GM19025 (cell line): ENCODE data around the gene FOLR2.
A peak's percentile ranks its signal among the peaks of the same experiment; 100 is the strongest.
"Not testable (repeated sequence)": the region's sequence is repeated elsewhere in the genome, so short reads cannot be mapped to it uniquely, and the experiment has no call there.

Source experiments
- ATAC-seq: cut with Tn5 transposase; IDR thresholded peaks from one replicate; pipeline ENCODE4 v1.9.1; 2021; ENCODE audit warnings: mild to moderate bottlenecking, low read depth, moderate library complexity; ENCODE audit not compliant: unreplicated experiment

The FOLR2 gene

DNA sequence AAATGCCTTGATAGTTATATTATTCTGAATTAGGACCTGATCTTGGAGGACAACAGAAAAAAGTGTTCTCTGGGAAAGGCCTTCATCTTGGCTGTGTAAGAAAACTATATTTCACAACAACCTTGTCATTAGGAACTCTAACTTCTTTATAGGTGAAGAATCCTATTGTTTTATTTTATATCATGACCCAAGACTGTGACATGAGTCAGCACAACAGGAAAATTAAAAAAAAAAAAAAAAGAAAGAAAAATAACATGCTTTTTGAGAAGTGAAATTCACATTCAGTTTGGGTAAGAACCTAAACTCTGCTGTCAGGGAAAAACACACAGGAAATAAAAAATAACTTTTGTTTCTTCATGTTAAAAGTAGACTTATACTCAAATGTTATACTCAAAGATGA is 11.7 kb upstream of the FOLR2 start:
- no peak for ATAC-seq

DNA sequence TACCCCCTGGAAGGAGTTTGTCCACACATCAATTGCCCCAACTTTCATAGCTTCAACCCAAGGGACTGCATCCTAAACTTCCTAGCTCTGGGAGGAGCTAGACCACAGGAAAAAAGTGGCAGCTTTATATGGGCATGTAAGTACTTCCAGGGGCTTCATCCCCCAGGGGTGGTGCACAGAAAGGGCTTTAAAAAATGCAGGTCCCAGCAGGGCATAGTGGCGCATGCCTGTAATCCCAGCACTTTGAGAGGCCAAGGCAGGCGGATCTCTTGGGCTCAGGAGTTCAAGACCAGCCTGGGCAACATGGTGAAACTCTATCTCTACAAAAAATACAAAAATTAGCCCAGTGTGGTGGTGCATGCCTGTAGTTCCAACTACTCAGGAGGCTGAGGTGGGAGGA is 9.8 kb upstream of the FOLR2 start:
- not testable (repeated sequence) for ATAC-seq

DNA sequence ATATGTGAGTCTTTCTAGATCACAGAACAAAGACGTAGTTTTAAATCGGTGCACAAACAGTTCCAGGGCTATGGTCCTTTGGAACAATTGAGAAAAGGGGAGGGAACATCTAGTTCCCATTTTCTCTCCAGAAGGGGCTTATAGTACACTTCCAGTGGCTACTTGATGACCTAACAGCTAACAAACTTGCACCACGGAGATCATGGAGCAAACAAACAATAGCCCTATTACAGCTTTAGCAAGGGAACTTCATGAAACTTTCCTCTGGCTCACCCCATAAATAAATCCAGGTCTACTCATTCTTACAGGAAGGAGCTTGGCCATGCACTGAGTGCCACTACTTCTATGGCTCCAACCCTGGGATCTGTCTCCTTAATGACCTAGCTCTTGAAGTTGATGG is 8.3 kb upstream of the FOLR2 start:
- ATAC-seq, result no peak

DNA sequence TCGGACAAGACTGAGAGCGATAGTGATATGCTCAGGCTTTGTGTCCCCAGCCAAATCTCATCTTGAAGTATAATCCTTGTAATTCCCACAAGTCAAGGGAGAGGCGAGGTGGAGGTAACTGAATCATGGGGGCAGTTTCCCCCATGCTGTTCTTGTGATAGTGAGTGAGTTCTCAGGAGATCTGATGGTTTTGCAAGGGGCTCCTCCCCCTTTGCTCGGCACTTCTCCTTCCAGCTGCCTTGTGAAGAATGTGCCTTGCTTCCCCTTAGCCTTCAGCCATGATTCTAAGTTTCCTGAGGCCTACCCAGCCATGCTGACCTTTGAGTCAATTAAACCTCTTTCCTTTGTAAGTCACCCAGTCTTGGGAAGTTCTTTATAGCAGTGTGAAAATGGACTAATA is 7.5 kb upstream of the FOLR2 start:
- ATAC-seq, result no peak

DNA sequence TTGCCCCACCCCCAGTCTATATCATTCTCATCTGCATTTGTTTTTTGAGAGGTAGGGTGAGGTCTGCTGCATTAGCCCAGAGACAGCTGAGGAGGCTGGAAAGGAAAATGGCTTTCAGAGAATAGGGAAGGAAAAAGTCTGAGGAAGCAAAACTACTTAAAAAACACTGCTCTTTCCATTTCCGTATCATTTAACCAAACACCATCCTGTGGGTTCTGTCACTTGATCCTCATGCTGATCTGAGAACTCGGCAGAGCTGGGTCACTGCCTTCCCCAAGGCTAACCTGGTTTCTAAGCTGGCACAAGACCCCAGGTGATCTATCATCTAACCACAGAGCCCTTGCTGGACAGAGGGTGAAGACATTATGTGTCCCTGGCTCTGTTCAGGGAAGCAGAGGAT is 1.2 kb downstream of the FOLR2 start:
- no peak for ATAC-seq

DNA sequence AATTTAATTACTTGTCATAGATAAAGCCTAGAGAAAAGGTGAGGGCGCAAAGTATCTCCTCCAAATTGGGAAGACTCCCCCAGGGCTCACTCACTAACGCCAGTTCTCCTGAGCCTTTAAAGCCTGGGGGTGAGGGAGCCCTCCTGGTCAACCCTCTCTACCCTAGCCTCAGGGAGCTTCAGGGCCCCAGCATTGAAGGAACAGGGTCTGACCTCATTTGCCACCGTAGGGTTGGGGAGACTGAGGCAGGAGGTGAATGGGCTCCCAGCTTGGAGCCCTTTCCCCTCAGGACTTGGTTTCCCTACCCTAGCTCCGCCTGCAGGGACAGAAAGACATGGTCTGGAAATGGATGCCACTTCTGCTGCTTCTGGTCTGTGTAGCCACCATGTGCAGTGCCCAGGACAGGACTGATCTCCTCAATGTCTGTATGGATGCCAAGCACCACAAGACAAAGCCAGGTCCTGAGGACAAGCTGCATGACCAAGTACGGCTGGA is 1.7 kb downstream of the FOLR2 start:
- no peak for ATAC-seq

DNA sequence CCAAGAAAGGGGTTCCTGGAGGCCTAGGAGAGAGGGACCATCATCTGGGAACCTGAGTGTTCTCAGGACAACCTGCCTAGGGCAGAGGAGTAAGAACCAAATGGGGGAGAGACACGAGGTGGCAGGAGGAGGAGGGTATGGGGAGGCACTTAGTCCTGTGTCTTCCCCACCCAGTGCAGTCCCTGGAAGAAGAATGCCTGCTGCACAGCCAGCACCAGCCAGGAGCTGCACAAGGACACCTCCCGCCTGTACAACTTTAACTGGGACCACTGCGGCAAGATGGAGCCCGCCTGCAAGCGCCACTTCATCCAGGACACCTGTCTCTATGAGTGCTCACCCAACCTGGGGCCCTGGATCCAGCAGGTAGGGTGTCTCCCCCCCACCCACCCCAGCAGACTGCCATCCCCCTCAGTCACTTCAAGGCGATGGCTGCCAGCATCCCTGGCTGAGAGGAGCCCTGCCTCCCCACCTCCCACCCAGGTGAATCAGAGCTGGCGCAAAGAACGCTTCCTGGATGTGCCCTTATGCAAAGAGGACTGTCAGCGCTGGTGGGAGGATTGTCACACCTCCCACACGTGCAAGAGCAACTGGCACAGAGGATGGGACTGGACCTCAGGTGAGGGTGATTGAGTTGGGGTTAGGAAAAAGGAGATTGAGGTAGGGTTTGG is 4.2 kb downstream of the FOLR2 start:
- ATAC-seq, result no peak

DNA sequence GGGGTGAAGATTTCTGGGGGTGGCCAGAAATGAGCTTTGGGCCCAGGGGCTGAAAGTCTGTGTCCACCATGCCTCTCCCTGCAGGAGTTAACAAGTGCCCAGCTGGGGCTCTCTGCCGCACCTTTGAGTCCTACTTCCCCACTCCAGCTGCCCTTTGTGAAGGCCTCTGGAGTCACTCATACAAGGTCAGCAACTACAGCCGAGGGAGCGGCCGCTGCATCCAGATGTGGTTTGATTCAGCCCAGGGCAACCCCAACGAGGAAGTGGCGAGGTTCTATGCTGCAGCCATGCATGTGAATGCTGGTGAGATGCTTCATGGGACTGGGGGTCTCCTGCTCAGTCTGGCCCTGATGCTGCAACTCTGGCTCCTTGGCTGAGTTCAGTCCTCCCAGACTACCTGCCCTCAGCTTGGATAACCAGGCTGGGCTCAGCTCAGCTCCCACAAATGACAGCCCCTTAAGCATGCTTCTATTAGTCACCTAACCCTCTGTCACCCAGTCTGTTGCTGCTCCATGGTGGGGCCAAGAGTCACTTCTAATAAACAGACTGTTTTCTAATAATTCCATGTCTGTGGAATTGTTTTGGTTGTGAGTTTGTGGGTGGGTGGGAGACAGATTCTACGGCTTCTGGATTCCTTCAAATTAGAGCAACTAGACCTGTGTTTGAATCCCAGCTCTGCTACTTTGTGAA is 4.9 kb downstream of the FOLR2 start:
- ATAC-seq, result no peak

DNA sequence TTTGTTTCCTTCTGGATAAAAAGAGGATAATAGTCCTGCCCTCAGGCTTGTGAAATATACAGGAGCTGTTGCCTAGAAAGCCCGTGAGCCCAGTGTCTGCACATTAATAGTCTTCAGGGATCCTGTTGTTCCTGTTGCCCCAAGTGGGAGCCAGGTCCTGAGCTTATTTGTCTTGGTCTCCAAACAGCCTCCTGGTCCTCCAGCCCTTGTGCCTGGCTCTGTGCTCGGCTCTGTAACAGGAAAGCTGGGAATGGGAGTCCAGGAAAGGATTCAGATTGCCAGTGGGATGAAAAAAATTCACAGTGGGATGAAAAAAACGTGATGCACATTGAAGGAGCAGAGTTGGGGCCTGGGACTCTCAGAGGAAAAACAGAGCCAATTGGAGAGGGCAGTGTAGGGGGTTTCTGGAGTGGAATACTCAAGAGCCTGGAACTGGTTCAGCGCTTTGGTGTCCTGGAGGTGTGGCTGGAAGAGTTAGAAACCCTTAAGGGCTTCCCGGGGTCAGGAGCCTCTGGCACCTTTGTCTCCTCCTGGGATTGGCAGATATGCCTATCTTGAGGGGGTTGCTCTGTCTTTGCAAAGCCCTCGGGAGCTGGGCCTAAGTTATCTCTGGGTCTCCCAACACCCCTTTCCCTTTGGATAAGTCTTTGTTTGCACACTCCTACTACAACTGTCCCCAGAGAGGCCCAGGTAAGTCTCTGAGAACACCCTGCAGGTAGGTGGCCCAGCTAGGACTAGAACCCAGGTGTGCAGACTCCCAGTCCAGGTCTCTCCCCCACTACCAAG is 5.7 kb downstream of the FOLR2 start:
- ATAC-seq, result no peak

DNA sequence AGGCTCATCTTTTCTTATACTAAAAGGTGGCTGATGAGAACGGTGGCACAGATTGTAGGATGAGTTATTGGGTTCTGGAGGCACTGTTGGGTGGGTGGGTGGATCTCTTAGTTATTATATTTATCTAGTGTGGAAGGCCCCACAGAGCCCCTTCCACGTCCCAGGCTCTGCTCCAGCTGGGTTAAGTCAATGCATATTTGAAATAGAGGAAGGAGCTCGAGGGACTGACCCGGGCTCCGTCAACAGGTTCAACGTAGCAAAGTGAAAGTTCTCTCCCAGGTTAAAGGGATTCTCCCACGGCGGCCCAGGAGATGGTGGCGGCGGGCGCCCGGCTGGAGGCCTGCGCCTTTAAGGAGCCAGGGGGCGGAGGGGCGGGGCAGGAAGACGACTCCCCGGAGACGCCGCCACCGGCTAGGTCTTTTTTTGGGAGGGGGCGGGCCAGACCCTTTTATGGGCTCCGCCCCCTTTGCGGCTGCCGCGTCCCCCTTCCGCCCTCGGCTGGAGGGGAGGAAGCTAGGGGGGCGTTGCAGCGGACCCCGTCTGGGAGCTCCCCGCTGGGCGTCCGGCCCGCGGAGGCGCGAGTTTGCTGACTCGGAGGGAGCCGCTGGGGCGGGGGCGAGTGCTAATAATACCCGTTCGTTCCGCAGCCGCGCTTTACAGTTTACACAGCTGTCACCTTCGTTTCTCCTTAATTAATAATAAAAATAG is 6.5 kb downstream of the FOLR2 start:
- ATAC-seq, result peak; percentile 62

DNA sequence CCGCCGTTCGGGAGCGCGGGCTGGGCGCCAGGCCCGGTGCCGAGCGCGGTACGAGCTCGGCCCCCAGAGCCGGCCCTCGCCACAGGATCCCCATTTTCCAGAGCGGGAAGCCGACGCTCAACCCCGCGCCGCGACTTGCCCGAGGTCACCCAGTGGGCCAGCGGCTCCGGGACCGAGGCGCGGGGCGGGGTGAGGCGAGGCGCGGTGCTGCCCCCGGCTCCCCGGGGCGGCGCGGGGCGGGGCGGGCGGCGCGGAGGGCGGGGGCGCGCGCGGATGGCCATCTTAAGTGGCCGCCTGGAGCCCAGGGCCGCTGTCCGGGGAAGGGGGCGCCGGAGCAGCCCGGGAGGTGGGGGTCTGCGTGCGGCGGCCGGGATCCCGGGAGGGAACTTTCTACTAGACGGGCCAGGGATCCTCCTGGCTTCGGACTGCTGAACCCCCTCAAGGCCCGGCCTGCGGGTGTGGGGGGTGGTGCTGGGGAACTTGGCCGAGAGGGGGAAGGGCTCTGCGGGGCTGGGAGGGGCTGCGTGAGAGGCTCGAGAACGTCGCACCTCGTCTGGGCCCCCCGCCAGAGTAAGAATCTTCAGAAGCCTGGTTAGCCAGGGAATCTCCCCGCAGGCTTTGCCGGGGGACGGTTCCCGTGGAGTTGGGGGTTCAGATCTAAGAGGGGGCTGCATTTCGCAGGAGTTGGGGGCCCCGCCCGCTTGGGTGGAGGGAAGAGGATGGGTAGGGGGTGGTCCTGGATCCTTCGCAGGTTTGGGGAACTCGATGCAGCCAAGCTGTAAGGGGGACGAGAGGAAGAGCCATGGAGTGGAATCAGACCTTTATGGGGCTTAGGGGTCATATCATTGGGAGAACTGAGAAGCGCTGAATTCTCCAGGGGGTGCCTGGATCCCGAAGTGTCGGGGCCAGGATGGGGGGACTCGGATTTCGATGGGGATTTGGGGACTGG is 7.3 kb downstream of the FOLR2 start:
- ATAC-seq, result peak; percentile 46

DNA sequence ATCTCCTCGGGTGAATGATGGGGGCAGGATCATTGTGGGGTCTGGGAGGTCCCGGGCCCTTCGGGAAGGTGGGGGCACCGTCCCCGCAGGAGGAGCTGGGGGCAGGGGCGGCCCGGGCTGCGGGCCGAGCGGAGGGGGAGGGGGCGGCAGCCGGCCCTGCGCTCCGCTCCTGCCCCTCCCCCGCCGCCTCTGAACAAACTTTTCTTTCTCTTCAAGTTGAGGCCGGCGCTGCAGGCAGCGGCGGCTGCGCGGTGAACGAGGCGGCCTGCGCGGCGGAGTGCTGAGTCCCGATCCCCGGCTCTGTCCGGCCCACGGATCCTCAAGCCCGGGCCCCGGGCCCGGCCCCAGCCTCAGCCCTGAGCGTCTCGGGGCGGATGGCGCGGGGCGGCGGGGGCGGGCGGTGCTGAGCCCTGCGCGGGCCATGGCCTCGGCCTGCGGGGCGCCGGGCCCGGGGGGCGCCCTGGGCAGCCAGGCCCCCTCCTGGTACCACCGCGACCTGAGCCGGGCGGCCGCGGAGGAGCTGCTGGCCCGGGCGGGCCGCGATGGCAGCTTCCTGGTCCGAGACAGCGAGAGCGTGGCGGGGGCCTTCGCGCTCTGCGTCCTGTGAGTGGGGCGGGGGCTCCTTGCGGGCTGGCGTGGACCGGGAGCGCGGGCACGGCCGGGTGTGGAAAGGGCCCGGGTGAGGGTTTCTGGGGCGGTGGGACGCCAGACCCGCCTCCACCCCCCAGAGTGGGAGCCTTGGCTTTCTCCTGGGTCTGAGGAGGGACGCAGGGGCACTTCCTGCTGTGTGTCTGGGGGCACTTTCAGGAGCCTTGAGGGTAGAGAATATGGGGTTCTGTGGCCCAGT is 8.2 kb downstream of the FOLR2 start, which contains the start of gene INPPL1:
INPPL1 (plus strand) TSS at position 204 of the 847 bp plus-strand sequence; CDS start at position 422, 218 bp downstream.
- ATAC-seq, result no peak

DNA sequence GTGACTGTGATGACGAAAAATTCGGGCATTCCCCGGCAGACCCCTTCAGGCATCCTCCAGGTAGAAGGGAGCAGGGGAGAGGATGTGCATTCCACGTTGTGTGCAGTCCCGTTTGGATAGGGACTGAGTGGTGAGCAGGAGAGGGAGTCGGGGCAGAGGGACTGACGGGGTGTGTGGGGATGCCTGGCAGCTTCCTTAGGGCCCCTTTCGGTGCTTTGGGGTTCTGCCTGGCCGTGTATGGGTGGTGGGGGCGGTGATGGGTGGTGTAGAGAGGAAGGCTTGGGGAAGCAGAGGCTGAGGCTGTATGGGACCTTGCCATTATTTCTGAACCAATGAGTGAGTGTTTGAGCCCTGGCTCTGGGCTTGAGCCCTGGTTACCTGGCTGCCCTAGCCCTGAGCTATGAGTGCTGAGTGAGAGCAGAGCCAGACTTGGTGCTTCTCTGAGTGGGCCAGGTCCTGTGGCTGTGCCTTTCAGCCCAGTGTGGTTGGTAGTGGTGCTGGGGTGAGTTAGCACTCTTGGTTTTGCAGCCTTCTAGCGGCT is 8.9 kb downstream of the FOLR2 start:
- ATAC-seq, result no peak

DNA sequence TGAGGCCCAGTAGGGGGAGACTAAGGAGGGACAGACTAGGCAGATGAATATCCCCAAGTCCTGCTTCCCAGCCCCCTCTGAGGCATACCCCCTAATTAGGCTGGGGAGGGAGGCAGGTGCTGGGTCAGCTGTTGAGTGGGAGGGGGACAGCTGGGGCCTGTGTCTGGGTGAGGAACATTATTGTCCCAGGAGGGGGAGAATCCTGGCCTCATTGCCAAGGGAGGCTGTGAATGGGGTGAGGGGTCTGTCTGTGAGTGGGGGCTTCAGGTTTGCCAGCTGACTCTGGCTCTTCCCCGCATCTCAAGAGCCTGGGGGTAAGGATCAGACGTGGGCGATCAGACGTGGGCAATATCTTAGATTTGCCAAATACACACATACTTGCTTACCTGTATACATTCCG is 10.1 kb downstream of the FOLR2 start:
- ATAC-seq, result no peak

DNA sequence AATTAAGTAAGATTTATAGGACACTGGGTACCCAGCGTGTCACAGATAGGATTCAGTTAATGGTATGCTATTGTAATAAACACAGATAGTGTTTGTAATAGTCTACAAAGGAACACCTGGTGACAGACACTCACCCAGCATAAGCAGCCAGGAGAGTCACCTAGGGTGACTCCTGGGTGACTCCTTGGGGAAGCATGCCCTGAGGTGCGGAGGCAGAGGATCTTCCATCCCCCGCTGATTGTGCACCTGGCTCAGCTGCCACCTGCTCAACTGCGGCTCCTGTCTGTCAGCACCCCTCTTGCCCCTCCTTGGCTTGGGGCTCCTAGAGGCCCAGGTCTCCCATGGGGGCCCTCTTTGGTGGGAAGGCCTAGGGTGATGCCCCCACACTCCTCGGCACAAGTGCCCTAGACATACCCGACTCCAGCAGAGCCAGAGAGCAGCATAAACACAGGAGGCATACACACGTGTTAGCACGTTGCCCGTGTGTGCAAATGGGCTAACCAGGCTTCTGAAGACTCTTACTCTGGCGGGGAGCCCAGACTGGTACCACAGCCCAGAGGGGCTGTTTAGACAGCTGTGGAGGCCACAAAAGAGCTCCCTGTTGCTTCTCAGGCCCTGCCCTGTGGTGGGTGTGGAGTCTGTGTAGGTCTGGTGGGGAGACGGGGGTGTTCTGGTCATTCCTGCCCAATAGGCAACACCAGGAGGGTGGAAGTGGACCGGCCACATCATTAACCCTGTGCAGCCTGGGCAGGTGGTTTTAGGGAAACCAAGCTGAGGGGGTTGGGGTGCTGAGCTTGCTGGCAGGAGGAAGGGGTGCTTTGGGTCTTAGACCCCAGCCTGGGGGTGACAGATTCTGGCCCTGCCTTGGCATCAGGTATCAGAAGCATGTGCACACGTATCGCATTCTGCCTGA is 11.0 kb downstream of the FOLR2 start:
- ATAC-seq, result no peak

DNA sequence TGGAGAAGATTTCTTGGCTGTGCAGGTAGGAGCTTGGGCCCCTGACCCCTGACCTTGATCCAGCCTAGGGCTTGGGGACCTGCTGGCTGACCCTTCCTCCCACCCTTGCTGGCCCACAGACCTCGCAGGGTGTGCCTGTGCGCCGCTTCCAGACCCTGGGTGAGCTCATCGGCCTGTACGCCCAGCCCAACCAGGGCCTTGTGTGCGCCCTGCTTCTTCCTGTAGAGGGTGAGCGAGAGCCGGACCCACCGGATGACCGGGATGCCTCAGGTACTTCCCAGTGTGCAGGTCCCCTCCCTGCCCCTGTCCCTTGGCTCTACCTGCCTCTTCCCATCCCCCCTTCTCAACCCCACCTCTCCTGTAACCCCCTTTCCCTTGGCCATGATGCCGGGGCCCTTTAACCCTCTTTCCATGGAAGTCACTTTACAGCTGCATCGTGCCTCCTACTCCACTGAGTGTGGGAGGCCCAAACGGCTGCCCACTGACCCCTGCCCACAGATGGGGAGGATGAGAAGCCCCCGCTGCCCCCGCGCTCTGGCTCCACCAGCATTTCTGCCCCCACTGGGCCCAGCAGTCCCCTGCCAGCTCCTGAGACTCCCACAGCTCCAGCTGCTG is 11.7 kb downstream of the FOLR2 start:
- no peak for ATAC-seq

DNA sequence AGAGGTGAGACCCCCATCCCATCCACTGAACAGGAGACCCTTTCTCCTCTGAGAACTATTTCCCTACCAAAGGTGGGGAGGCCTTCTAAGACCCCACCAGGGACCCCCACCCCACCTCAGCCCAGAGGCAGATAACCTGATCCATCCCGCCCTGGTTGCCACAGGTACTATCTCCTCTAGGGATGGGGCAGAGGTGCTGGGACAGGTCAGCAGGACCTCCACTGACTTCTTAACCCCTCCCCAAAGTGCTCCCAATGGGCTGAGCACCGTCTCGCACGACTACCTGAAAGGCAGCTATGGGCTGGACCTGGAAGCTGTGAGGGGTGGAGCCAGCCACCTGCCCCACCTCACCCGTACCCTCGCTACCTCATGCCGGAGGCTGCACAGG is 12.2 kb downstream of the FOLR2 start:
- no peak for ATAC-seq
